Measurements from ENCODE around the gene HAL.

GRCh38 chr12:95949477-95950206 is 46.5 kb downstream of the HAL start:
- no peak for TF ChIP-seq FOXJ3 (CRISPR knock-in tag; IDR thresholded peaks at IDR 0.05; ENCODE audit: borderline replicate concordance)
- no peak for TF ChIP-seq ZNF263 (CRISPR knock-in tag; IDR thresholded peaks at IDR 0.05; ENCODE audit: low read depth)
- no peak for TF ChIP-seq FOXP1 (CRISPR knock-in tag; IDR thresholded peaks at IDR 0.05; ENCODE audit: borderline replicate concordance)
- no peak for TF ChIP-seq NFYB (CRISPR knock-in tag; conservative IDR thresholded peaks at IDR 0.05; ENCODE audit: low read depth)
- no peak for TF ChIP-seq CTCF (IDR thresholded peaks at IDR 0.05)
- no peak for TF ChIP-seq ZNF416 (CRISPR knock-in tag; IDR thresholded peaks at IDR 0.05)
- TF ChIP-seq, protein P1, sequence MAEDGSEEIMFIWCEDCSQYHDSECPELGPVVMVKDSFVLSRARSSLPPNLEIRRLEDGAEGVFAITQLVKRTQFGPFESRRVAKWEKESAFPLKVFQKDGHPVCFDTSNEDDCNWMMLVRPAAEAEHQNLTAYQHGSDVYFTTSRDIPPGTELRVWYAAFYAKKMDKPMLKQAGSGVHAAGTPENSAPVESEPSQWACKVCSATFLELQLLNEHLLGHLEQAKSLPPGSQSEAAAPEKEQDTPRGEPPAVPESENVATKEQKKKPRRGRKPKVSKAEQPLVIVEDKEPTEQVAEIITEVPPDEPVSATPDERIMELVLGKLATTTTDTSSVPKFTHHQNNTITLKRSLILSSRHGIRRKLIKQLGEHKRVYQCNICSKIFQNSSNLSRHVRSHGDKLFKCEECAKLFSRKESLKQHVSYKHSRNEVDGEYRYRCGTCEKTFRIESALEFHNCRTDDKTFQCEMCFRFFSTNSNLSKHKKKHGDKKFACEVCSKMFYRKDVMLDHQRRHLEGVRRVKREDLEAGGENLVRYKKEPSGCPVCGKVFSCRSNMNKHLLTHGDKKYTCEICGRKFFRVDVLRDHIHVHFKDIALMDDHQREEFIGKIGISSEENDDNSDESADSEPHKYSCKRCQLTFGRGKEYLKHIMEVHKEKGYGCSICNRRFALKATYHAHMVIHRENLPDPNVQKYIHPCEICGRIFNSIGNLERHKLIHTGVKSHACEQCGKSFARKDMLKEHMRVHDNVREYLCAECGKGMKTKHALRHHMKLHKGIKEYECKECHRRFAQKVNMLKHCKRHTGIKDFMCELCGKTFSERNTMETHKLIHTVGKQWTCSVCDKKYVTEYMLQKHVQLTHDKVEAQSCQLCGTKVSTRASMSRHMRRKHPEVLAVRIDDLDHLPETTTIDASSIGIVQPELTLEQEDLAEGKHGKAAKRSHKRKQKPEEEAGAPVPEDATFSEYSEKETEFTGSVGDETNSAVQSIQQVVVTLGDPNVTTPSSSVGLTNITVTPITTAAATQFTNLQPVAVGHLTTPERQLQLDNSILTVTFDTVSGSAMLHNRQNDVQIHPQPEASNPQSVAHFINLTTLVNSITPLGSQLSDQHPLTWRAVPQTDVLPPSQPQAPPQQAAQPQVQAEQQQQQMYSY (CRISPR knock-in tag; IDR thresholded peaks at IDR 0.05): no peak
- no peak for TF ChIP-seq NR2C2 (CRISPR knock-in tag; IDR thresholded peaks at IDR 0.05)
- TF ChIP-seq TEAD1 (CRISPR knock-in tag; IDR thresholded peaks at IDR 0.05): no peak
- TF ChIP-seq JUN (CRISPR knock-in tag; IDR thresholded peaks at IDR 0.05): no peak

Data from WTC11 (cell line).